NCI-H2227 (cell line): Measurements from ENCODE around the gene LAGE3.

Experiments
- DNase-seq: peaks from one replicate; lab custom pipeline; 2025; ENCODE audit not compliant: unreplicated experiment; lab: John Stamatoyannopoulos, UW

Gene LAGE3

GRCh38 chrX:154436983-154437752 is 41.9 kb downstream of the LAGE3 start, which contains the start of gene GDI1:
GDI1 (plus strand) TSS chrX:154437154; CDS start chrX:154437255, 101 bp downstream.
- peak; percentile 73 for DNase-seq

- peak; percentile 73 for DNase-seq
These were observed 42.6 kb downstream of the LAGE3 start for GRCh38 chrX:154436374-154436982.

DNA sequence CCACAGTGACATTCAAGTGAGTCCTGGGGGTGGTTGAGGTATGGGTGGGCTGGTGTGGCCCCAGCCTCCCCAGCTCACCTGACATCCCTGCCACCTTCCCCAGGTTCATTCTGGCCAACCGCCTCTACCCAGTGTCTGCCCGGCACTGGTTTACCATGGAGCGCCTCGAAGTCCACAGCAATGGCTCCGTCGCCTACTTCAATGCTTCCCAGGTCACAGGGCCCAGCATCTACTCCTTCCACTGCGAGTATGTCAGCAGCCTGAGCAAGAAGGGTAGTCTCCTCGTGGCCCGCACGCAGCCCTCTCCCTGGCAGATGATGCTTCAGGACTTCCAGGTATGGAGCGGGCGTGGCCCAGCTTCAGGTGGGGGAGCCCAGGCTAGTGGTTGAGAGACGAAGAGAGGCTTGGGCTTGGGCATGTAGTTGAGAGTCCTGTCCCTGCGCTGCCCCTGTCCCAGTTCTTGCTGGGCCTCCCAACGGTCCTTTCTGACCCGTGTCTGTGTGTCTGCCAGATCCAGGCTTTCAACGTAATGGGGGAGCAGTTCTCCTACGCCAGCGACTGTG is 43.8 kb downstream of the LAGE3 start:
- no peak for DNase-seq

GRCh38 chrX:154434394-154435168 is 44.5 kb downstream of the LAGE3 start:
- no peak for DNase-seq

DNA sequence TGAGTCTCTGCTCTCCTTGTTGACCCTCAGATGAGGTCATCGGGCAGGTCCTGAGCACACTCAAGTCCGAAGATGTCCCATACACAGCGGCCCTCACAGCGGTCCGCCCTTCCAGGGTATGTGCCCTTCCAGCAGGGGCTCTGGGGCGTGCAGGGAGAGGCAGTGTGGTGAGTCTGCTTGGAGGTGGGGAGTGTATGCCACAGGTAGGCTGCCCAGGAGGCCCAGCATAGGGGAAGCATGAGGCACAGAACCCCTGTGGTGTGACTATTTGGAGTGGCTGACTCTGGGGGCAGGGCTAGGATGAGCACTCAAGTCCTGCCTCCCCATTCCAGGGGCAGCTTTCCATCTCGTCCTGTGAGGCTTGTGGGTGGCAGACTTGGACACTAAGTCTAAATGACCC is 45.5 kb downstream of the LAGE3 start:
- DNase-seq, result no peak

GRCh38 chrX:154432210-154432609 is 46.9 kb downstream of the LAGE3 start:
- DNase-seq, result no peak

GRCh38 chrX:154431341-154431740 is 47.7 kb downstream of the LAGE3 start:
- DNase-seq, result no peak

- DNase-seq, result no peak
These were observed 48.2 kb downstream of the LAGE3 start for GRCh38 chrX:154430916-154431315.

- no peak for DNase-seq
These were observed 48.6 kb downstream of the LAGE3 start for GRCh38 chrX:154430479-154430878.

DNA sequence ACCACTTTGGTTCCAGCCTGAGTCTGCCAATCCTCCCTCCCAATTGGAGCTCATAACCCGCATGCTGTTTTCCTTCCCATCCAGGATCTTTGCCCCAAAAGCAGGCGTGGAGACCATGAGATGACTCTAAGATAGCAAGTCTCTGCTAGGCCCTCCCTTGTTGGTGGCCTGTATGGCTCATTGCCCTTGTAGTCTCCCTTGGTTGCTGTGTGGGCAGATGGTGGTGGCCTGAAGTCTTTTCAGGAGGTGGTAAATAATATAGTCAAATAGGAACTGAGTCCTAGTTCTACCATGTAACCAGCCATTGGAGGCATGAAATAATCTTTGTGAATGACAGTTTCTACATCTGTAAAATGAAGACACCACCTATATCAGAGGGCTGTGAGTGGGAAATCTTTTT is 49.4 kb downstream of the LAGE3 start:
- DNase-seq, result no peak

DNA sequence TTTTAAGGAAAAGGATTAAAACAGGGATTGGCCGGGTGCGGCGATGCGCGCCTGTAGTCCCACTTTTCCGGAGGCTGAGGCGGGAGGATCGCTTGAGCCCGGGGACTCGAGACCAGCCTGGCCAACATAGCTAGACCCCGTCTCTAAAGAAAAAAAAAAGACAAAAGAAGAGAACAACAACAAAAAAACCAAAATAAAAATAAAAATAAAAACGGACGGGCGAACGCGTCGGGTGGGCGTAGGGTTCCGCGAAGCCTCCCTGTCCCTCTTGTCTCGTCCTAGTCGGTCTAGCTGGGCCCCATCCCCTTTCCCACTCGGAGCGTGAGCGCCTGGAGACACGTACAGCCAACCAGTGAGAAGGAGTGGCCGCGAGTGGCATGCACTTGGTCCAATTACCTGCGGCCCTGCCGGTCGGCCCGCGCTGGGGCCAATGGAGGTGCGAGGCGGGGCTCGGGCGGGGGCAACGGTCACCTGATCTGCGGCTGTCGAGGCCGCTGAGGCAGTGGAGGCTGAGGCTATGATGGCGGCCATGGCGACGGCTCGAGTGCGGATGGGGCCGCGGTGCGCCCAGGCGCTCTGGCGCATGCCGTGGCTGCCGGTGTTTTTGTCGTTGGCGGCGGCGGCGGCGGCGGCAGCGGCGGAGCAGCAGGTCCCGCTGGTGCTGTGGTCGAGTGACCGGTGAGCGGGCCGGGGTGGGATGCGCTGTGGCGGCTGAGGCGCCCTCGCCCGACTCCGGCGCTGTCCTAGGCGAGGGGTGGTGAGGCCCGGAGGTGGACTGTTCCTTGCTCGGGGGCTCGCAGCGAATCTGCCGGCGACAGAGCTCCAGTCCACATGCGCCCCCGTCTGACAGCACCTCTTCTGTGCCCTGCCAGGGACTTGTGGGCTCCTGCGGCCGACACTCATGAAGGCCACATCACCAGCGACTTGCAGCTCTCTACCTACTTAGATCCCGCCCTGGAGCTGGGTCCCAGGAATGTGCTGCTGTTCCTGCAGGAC is 50.6 kb downstream of the LAGE3 start, which contains the start of gene ATP6AP1:
Gene ATP6AP1, plus strand, starts transcription at position 502 of the 996 bp plus-strand sequence. Its CDS starts 16 bp downstream, at position 518.
- peak; percentile 95 for DNase-seq
